Stimulated activated CD8-positive, alpha-beta memory T cell treated with anti-CD3 and anti-CD28 coated beads, Interleukin-7, amount 100 ng/mL, for 24 hours (primary cell): ENCODE results near the gene RSPH6A.
"Not testable (repeated sequence)": the region's sequence is repeated elsewhere in the genome, so short reads cannot be mapped to it uniquely, and the experiment has no call there.

Experiments
- DNase-seq: peaks from one replicate; pipeline ENCODE4 v3.0.0-alpha.2; 2020; ENCODE audit warnings: low read depth

Gene RSPH6A

GRCh38 chr19:45800070-45800553 lies 15.0 kb downstream of the RSPH6A start:
- DNase-seq, result no peak

GRCh38 chr19:45799541-45799940 lies 15.6 kb downstream of the RSPH6A start:
- not testable (repeated sequence) for DNase-seq

- peak; percentile 23 for DNase-seq
Observed at GRCh38 chr19:45798995-45799517, 16.1 kb downstream of the RSPH6A start.

- DNase-seq, result no peak
Observed at GRCh38 chr19:45794627-45795026, 20.5 kb downstream of the RSPH6A start.

GRCh38 chr19:45793876-45794275 lies 21.2 kb downstream of the RSPH6A start:
- DNase-seq, result no peak

GRCh38 chr19:45793178-45793564 lies 21.9 kb downstream of the RSPH6A start:
- no peak for DNase-seq

GRCh38 chr19:45792470-45793177 lies 22.5 kb downstream of the RSPH6A start, which contains the start of gene DMWD:
TSS of gene DMWD (minus strand) at chr19:45792845. CDS start at chr19:45792756, 89 bp downstream.
- peak; percentile 99 for DNase-seq

GRCh38 chr19:45791744-45792469 lies 23.2 kb downstream of the RSPH6A start:
- no peak for DNase-seq

- no peak for DNase-seq
Observed at GRCh38 chr19:45790942-45791341, 24.2 kb downstream of the RSPH6A start.

- no peak for DNase-seq
Observed at GRCh38 chr19:45789035-45789786, 25.9 kb downstream of the RSPH6A start.

GRCh38 chr19:45786533-45786894 lies 28.6 kb downstream of the RSPH6A start:
- no peak for DNase-seq

- no peak for DNase-seq
Observed at GRCh38 chr19:45785781-45786532, 29.2 kb downstream of the RSPH6A start.

GRCh38 chr19:45785097-45785496 lies 30.0 kb downstream of the RSPH6A start:
- no peak for DNase-seq

GRCh38 chr19:45784096-45784495 lies 31.0 kb downstream of the RSPH6A start:
- no peak for DNase-seq

GRCh38 chr19:45782820-45783785 lies 32.0 kb downstream of the RSPH6A start:
- no peak for DNase-seq

GRCh38 chr19:45782162-45782691 lies 32.9 kb downstream of the RSPH6A start, which contains the start of gene DMPK:
TSS of gene DMPK (minus strand) at chr19:45782490. CDS start at chr19:45782352, 138 bp downstream.
- no peak for DNase-seq

- DNase-seq, result no peak
Observed at GRCh38 chr19:45781214-45782161, 33.6 kb downstream of the RSPH6A start.

- no peak for DNase-seq
Observed at GRCh38 chr19:45780448-45781213, 34.5 kb downstream of the RSPH6A start.
